ENCODE measurements around the gene NIPAL4.
"Not testable (repeated sequence)": the region's sequence is repeated elsewhere in the genome, so short reads cannot be mapped to it uniquely, and the experiment has no call there.

The NIPAL4 gene

DNA sequence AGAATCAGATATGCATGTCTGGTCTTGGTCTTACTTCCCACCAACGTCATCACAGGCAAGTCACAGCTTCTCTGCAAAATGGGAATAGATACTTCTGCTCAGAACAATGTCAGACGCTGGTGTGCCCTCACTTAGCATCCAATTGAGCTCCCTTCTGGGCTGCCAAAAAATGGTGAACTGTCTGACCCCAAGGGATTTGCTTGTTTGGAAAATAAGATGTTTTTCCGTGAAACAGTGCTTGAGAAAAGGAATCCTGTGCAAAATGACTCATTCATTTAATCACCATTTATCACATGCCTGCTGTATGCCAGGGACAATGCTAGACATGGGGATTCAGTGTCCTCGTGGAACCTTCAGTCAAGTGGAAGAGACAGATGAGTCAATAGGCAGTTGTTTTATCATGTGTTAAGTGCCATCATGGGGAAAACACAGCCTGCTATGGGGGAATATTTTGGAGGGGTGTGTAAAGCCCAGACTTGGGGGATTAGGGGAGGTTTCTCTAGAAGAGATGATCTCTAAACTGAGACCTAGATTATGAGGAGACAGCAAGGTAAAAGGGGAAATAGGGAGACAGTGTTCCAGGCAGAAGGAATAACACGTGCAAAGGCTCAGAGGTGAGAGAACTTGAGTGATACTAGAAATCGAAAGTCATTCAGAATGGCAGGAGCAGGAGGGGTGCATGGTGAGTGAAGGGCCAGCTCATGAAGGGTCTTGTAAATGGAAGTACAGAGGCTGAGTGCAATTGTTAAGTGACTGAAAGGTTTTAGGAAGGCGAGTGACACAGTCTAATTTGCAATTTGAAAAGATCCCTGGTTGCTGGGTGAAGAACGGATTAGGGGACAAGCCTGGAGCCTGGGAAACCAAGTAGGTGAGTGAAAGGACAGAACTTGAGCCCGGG lies 3.9 kb downstream of the NIPAL4 start:
- DNase-seq: no peak

DNA sequence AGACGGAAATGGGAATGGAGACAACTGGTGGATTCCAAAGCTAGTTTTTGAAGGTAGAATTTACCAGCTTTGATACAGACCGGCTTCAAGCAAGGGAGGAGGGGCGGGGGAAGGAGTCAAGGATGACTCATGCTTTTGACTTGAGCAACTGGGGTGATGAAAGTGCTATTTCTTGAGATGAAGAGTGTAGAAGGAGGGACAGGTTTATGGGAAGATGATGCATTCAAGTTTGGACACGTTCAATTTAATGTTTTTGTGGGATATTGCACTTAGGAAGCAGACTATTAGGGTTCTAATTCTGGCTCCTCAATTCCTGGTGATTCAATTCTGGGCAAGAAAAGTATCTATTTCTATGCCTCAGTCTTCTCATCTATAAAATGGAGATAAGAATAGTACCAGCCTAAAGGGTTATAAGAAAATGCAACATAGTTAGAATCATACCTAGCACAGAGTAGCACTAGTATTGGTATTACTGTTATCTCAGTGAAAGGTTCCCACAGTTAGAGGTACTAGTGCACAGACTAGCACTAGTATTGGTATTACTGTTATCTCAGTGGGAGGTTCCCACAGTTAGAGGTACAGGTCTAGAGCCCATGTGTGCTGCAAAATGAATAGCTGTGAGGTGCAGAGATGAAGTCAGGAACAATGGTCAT lies 4.6 kb downstream of the NIPAL4 start:
- DNase-seq: peak; percentile 12

DNA sequence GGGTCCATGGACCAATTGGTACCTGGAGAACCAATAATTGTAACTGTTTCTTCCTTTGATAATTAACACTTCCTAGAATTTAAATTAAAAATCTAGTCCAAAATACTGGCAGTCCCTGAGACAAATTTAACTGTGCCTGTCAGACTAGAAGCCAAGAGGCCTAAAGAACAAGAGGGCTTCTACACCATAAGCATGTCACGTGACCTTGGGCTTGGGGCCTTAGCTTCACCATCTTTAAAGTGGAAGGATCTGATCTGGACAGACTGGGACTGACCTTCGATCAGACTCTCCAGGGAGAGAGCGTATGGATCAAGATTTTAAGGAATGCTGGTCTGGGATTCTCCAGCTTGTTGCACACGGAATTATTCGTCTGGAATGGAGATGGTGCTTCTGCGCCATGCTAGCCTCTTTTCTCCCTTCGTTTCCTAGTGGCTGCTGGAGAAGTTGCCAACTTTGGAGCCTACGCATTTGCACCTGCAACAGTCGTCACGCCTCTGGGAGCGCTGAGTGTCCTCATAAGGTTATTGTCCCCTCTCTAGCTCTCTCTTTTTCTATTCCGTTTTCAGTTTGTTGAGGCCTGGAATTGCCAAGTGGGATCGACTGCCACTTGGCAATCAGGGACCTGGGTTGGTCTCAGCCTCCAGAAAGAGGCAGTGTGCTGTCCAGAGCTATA lies 8.4 kb downstream of the NIPAL4 start:
- DNase-seq: no peak

DNA sequence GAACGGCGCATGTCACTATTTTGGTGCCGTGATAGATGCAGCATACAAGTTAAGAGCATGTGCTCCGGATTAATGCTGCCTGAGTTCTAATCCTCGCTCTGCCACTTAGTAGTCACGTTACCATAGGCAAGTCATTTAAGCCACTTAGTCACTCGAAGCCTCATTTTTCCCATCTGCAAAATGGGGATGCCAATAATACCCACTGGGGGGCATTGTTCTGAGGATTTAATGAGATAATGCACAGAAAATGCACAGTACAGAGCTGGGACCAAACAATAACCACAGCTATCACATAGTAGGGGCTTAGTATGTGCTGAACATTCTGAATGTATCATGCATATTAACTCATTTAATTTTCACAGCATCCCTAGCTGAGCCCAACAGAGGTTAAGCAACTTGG lies 9.1 kb downstream of the NIPAL4 start:
- DNase-seq: no peak

DNA sequence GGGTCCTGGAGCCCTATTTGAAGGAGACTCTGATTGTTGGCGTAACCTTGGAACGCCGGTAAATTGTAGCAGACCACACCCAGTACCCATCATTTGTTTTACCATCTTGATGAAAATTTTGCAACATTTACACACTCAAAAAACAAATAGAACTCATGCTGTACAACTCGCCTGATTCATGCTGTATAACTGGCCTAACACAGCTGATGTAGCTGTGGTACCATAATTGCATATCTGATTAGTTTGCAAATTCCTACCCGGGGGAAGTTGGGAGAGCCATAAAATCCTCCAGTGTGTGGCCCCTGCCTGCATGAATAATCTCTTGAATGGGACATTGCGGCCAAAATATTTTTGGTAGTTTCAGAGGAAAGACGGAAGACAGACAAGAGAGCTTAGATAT lies 9.7 kb downstream of the NIPAL4 start:
- DNase-seq: no peak

DNA sequence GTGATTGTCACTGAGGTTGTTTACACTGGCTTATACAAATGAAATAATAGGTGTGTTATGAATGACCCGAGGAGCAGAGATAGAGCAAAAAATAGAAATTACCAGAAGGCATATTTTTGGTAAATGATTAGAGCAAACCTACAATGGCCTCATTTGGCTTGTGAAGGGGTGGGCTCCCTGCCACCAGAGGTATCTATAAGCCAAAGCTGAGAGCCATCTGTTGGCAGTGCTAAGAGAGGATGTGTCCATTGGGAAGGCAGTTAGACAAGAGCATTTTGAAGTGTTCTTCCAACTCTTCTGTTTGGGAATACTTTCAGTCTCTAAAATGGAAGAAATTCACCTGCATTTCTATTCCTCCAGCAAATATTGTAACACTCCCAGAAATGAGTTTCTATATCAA lies 10.6 kb downstream of the NIPAL4 start:
- no peak for DNase-seq

DNA sequence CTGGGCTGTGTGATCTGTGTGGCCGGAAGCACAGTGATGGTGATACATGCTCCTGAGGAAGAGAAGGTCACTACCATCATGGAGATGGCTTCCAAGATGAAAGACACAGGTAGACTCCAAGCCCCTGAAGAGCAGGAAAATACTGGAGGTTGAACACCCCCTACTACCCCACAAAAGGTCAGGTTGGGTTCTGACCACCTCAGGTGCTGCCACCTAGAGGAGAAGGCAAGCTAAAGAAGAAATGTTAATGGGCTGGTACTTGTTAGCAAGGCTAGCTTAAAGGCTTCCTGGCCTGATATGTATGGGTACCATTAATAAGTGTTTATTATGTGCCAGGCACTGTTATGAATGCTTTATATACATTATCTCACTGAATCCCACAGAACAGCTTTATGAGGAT lies 11.7 kb downstream of the NIPAL4 start:
- DNase-seq: no peak

DNA sequence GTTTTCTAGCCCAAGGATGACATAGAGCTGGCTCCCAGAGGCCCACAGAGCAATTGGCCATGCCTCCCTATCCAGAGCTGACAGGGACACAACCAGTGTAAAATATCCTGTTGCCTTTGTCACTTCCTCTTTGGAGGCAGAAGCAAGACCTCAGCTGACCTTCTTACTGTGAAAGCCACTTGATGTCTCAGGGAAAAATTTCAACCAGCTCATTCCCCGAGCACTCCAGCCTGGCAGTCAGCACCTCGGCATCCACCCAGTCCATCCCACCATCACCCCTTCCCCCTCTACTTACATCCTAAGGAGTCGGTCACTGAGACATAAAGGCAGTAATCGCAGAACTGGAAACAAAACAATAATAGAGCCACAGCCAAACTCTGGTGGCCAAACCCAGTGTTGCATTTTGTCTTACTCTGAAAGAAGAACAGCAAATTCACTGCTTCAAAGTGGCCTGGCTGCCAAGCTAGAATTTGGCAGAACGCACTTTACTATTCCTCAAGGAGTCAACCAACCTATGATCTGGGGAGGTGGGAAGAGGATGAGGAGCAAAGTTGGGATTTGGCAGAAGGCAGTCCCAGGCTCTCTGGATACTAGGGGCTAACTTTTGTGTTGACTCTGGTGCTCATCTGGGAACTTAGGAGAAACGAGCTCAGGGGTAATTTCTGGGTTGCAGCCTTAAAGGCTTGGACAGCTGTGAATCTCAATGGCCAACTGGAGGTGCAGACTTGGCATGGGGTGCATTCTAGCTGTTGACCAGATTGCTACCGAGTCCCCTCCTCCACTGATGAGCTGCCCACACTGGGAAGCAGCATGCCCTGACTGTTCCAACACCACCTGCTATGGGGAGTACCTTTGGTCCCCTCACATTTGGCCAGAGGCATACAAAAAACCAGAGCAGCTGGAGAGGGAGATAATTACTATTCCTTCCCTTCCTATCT lies 13.6 kb downstream of the NIPAL4 start:
- no peak for DNase-seq

DNA sequence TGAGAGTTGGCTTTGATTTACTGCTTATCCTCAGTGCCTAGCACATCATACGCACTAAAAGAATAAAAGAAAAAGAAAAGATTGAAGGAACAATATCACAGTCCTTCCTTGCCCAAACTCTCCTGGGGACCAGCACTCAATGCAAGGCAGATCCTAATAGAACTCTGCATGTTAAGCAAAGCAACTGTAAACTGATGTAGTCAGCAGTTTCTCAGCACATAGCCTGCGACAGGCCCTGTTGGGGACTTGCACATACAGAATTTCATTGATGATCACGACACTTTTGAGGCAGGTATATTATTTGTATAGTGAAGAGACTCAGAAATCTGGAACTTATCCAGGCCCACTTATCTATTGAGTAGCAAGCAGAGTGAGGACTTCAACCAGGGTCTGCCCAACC lies 15.4 kb downstream of the NIPAL4 start:
- DNase-seq: no peak

DNA sequence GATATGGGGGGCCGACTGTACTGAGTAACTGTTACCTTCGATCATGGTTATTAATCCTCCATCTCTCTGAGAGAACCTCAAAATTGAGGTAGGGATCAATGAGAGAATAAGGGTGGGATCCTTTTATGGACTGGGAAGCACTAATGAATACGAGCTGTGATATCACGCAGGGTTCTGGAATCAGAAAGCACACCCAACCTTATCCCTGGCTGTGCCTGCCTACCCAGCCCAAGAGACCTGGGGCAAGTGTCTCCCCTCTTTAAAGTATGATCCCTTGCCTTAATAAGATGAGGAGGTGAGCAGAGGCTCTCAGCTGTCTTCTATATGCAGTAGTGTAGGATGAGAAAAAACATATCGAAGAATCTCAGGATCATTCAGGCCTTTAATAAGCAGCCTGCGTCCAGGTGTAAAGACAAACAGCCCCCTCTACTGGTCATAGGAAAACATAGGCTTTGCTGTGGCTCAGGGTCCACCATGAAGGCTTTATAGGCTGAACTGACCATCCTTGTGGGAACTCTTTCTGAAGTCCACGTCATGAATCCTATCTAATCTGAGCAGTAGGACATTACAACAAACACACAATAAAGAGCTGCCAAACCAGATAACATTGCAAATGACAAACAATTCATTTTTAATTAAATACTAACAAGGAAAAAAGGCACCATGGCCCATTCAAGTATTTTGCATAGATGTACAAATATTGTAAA lies 16.8 kb downstream of the NIPAL4 start:
- peak; percentile 33 for DNase-seq

DNA sequence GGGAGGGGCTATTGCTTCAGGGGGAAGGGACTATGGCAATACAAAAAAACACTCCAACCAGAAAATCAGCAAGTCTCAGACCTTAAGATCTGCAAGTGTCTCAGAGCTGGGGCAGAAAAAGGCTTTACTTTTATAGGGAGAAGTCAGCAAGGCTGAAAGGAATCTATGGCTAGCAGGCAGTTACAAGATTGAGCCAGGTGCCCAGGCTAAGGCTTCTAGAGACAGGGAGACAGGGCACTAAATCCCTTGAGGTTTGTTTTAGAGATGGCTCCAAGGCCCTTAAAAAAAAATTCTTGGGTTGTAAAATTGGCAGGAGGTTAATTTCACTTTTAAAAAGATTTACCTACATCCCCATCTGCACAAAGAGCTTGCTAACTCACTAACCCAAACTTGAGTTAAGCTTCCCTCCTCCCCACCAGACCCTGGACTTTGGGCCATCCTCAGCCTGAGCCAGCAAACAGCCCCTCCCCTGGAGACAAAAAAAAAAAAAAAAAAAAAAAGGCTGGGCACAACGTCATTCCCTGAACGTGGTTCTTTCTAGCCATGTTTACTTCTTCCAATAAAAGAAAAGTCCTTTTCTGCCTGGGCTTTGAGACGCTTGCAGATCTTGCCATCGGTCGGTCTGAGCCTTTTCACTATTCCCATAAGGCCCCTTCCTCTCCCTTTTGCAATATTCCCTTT lies 17.9 kb downstream of the NIPAL4 start:
- DNase-seq: no peak

DNA sequence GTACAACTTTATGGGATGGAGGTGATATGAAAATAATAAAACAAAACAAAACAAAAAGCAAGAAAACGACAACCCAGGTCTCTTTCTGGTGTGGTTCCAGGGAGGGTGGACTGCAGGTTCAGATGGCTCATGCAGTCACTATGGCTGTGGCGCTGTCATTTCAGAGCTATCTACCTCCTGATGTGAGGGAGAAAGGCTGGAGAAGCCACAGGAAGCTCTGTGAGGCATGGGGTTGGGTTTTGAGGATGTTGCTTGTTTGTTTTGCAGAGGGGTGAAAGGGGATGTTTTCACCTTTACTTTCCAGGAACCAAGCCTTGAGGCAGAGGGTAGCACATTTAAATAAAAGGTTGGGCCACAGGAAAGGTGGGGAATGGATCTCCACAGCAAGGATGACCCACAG lies 18.7 kb downstream of the NIPAL4 start:
- DNase-seq: peak; percentile 29

DNA sequence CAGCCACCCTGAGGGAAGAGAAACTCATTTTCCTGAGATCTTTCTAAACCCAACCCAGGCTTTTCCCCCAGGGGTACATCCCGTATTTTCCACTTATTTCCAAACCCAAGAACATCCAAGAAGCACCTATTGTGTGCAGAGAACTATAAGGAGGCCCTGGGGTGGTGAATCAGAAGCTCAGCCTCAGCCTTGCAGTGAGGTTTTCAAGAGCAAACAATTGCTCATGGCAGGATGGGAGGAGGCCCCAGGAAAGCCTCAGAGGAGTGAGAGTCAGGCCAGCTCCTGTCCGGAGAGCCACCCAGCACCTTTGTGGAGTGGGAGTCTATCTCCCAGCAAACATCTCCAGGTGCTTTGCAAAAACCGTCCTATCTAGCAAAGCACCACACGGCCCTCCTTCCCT lies 19.2 kb downstream of the NIPAL4 start:
- no peak for DNase-seq

DNA sequence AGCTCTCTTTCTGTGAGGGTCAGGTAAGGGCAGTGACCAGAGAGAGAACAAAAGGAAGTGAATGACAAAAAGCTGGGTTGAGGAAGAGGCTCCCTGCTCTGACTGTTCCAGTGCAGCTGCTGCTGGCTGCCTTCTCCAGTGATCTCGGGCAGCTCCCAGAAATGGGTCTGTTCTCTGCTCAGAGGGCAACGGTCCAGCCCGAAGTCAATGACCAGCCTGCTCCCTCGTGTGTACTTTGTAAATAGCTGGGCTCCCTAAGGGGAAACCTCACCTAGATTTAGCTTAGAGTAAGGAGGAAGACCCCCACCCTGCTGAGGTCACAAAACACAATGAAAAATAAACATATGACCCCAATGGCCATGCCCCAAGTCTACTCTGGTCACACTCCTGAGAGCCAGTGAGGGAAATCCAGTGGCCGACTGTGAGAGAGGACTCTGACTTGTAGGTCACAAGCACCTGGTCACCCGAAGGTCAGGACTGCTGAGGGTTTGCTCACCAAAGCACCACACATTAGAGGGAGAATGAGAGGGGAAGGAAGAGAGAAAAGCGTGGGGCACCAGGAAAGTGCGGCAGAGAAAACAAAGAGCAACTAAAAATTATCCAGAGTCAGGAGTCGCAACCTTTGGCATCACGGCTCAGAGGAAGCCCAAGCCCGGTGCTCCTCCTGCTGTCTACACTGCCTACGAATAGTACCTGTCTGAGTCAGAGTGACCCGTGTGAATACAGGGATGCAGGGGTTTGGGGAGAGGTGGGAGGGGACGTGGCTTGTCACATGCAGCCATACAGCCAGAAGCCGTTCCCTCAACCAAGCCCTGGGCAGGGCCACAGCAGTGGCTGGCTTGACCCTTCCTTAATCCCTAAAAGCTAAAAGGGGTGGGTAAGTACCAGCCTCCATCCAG lies 19.8 kb downstream of the NIPAL4 start:
- DNase-seq: no peak

DNA sequence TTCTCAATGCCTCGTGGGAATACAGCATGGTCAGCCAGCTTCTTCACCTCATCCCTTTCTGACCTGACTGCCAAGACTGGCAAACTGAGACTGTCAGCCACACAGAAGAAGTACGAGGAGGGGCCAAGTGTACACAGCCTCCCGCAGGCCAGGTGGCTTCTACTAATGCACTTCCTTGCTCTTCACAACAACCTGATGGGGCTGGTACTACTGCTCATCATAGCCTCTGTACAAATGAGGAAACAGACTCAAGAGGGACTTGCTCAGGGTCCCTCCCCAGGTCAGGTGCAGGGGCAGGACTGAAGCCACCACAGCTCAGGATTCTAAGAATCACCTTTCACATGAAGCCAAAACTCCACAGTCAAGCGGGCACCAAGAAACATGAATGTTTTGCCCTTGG lies 21.3 kb downstream of the NIPAL4 start:
- DNase-seq: no peak

DNA sequence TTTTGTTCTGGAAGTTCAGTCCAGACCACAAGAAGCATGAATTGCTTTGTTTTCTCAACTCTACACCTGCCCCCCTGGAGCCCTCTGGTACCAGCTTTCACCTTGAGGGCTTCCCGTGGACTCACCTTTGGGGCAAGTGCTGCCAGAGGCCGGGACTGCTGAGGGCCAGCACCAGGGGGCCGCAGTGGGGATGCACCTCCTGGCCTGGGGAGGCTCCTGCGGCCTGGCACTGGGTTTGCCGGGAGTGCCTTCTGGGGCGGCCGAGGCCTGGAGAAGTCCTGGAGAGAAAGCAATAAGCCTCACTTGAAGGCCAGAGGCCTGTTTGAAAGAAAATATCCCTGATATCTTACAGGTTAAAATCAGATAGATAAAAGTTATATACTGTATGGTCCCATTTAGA lies 21.7 kb downstream of the NIPAL4 start:
- DNase-seq: no peak

DNA sequence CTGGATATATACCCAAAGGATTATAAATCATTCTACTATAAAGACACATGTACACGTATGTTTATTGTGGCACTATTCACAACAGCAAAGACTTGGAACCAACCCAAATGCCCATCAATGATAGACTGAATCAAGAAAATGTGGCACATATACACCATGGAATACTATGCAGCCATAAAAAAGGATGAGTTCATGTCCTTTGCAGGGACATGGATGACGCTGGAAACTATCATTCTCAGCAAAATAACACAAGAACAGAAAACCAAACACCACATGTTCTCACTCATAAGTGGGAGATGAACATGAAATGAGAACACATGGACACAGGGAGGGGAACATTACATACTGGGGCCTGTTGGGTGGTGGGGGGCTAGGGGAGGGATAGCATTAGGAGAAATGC lies 22.7 kb downstream of the NIPAL4 start:
- not testable (repeated sequence) for DNase-seq

DNA sequence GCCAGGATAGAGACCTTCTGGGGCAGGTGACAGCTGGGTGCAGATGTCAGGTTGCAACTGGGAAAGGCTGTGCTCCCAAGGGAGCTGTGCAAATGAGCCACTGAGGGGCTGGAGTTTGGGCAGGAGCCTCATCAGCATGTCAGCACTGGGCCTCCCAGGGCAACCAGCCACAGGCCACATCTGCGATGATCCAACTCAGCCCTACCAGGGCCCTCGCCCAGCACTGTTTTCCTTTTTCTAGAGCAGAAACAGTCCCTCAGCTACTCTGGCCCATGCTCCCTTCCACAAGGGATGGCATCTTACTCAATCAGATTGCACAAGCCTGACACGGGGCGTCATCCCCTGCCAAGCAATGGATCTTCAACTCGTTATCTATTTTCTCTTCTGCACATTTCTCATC lies 24.8 kb downstream of the NIPAL4 start:
- DNase-seq: no peak

DNA sequence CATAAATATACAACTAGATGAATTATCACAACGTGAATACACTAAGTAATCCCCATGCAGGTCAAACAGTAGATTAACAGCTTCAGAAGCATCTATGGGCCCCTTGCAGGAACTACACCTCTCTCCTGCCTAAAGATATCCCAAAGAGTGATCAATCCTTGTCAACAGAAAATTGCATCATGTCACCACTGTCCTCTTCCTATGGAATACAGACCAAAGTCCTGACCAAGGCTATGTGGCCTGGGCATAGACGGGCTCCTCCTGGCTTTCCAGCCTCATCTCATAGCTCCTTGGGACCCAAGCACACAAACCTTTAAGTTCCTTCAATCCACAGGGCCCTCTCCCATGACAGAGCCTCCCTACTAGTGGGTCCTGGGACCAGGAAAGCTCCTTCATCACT lies 25.3 kb downstream of the NIPAL4 start:
- no peak for DNase-seq

DNA sequence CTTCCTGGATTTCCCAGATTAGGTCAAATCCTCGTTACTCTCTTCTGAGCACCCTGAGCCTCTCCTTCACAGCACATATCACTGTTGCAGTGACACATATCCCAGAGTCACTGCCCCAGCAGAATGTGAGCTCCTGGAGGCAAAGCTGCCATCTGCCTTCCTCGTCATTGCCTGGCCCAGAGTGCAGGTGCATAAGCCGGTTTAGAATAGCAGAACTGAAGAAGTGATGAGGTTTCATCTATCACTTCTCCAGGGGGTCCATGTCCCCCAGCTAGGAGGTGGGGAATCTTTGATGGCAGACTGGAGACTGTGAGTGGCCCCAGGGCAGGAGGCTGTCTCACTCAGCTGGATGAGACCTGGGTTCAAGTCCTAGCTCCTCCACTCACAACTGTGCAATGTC lies 25.8 kb downstream of the NIPAL4 start:
- no peak for DNase-seq
